HepG2 (cell line): ENCODE results near the gene ANXA7.

Experiments
- CTCF ChIP-seq: sonication (generic); formaldehyde crosslinking; IDR thresholded peaks from 2 replicates; pipeline ENCODE4 v1.5.0; 2020; ENCODE audit warnings: mild to moderate bottlenecking, missing genetic modification reagents, moderate library complexity
- EEA1 ChIP-seq: sonication (generic); formaldehyde crosslinking; IDR thresholded peaks from 2 replicates; pipeline ENCODE4 v1.5.1; 2020; ENCODE audit warnings: mild to moderate bottlenecking, missing genetic modification reagents, borderline replicate concordance
- EZH2 ChIP-seq: conservative IDR thresholded peaks from 2 replicates; pipeline ENCODE4 v1.6.1; 2012; ENCODE audit warnings: mild to moderate bottlenecking, low read depth, low read length, moderate library complexity
- FOXM1 ChIP-seq: sonication (generic); formaldehyde crosslinking; IDR thresholded peaks from 2 replicates; pipeline ENCODE4 v1.5.0; 2020; ENCODE audit warnings: missing genetic modification reagents
- GABPA ChIP-seq, 2 experiments: IDR thresholded peaks; 2 replicates each; pipeline ENCODE4 v1.6.1; 2011 to 2016; ENCODE audit warnings: low read depth in 2 of 2, low read length in 1 of 2, missing biosample characterization in 1 of 2, missing genetic modification characterization in 1 of 2
- KAT7 ChIP-seq: IDR thresholded peaks from 2 replicates; pipeline ENCODE4 v1.6.1; 2018; ENCODE audit warnings: borderline replicate concordance, missing compliant biosample characterization
- NR3C1 ChIP-seq: sonication (generic); formaldehyde crosslinking; IDR thresholded peaks from 2 replicates; pipeline ENCODE4 v1.4.0; 2020; ENCODE audit warnings: missing genetic modification reagents
- ZFP82 ChIP-seq: sonication (generic); formaldehyde crosslinking; IDR thresholded peaks from 2 replicates; pipeline ENCODE4 v1.5.1; 2020; ENCODE audit warnings: mild to moderate bottlenecking, missing genetic modification reagents, borderline replicate concordance

- TF ChIP-seq CTCF (CRISPR knock-in tag) (no peak), GABPA (IDR thresholded peaks at IDR 0.05; ENCODE audit: low read depth, low read length) (no peak), GABPA (CRISPR knock-in tag; IDR thresholded peaks at IDR 0.05; ENCODE audit: low read depth) (no peak), EZH2 (no peak), EEA1 (CRISPR knock-in tag) (no peak), NR3C1 (no peak), FOXM1 (CRISPR knock-in tag) (no peak), KAT7 (no peak), ZFP82 (CRISPR knock-in tag) (no peak)
Measured at GRCh38 chr10:73386583-73386982, 27.3 kb downstream of the ANXA7 start.
